ENCODE data around the gene TOM1L2.
A peak's percentile ranks its signal among the peaks of the same experiment; 100 is the strongest.

Gene TOM1L2

DNA sequence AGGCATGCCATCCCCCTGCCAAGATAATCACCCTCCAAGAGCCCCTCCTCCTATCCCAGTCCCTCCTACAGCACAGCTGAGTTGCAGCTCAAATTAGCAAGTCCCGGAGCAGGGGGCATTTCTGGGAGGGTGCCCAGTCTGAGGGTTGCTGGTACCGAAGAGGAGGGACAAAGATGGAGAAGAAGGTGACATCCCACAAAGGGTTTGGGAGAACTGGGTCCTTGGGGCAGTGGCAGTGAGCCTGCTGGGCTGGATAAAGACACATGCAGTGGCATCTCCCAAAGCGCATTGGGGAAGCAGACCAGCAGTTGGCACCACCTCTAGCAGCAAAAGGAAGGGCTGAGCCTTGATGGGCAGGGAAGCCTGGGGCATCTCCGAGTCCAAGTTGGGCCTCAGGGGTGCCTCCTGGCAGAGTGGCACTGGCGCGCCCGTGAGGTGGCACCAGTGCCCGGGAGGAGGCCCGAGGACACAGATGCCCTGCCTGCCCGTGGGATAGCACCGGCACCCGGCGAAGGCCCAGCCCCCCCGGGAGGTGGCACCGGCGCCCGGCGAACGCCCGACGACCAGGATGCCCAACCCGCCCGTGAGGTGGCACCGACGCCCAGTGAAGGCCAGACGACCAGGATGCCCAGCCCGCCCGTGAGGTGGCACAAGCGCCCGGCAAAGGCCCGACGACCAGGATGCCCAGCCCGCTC is 622 bp downstream of the TOM1L2 start:
- H3K4me1 ChIP-seq (ENCODE audit: low read depth, poor library complexity, severe bottlenecking): peaks cover 25% of the 10 kb centered on the region
- H3K27ac ChIP-seq: no peak overlapping the region
- no peak overlapping the region for H3K4me3 ChIP-seq (IDR thresholded peaks at IDR 0.05; ENCODE audit: insufficient read depth, low read depth, low read length)
- H3K79me2 ChIP-seq (ENCODE audit: insufficient read depth, low read depth): no peaks in the 10 kb centered on the region
- TF ChIP-seq, protein P1, sequence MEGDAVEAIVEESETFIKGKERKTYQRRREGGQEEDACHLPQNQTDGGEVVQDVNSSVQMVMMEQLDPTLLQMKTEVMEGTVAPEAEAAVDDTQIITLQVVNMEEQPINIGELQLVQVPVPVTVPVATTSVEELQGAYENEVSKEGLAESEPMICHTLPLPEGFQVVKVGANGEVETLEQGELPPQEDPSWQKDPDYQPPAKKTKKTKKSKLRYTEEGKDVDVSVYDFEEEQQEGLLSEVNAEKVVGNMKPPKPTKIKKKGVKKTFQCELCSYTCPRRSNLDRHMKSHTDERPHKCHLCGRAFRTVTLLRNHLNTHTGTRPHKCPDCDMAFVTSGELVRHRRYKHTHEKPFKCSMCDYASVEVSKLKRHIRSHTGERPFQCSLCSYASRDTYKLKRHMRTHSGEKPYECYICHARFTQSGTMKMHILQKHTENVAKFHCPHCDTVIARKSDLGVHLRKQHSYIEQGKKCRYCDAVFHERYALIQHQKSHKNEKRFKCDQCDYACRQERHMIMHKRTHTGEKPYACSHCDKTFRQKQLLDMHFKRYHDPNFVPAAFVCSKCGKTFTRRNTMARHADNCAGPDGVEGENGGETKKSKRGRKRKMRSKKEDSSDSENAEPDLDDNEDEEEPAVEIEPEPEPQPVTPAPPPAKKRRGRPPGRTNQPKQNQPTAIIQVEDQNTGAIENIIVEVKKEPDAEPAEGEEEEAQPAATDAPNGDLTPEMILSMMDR (conservative IDR thresholded peaks at IDR 0.05; ENCODE audit: low read depth, low read length): no peak
- no peaks in the 10 kb centered on the region for H4K20me1 ChIP-seq (ENCODE audit: insufficient read depth)
- H3K36me3 ChIP-seq (ENCODE audit: insufficient read depth): no peaks in the 10 kb centered on the region
- peak overlapping the region; percentile 38; the same call in 1 of the 2 replicates for H2AFZ ChIP-seq (ENCODE audit: low read depth)
- H3K9ac ChIP-seq: peak overlapping the region; percentile 22; the same call in 1 of the 2 replicates
- no peaks in the 10 kb centered on the region for H3K27me3 ChIP-seq (ENCODE audit: insufficient read depth, low read depth)
- H3K4me2 ChIP-seq: peak overlapping the region; percentile 80

DNA sequence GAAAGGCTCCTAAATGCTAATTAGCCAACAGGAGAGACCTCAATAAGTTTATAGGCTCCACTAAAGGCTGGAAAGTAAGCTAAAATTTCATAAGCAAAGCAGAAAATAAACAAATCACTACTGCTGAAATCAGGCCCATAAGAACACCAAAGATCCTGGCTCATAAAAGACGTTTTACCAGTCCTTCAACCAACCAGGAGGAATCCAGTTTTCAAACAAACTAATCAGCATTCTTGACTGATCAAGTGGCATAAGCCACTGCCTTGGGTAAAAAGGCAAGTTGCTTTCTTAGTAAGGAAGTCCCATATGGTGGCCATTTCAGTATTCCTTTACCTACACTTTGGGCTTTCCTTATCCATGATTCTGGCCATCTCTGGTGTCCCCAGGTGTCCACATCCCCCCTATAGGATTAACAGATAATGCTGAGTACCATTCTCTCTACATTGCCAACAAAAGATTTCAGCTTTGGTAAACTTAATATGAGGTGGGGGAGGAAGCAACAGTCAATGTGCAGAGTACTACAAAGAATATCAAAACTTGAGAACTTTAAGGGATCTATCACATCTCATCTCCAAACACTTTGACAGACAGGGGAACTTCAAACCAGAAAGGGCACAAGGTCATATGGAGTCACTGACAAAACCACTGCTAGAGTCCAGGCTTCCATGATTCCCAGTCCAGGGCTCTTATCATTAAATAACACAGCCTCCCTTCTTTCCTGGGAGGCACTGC is 1.3 kb downstream of the TOM1L2 start:
- no peak overlapping the region for H3K9ac ChIP-seq
- no peak overlapping the region for H2AFZ ChIP-seq (ENCODE audit: low read depth)
- no peaks in the 10 kb centered on the region for H3K36me3 ChIP-seq (ENCODE audit: insufficient read depth)
- no peaks in the 10 kb centered on the region for H3K27me3 ChIP-seq (ENCODE audit: insufficient read depth, low read depth)
- no peak overlapping the region for H3K4me3 ChIP-seq (IDR thresholded peaks at IDR 0.05; ENCODE audit: insufficient read depth, low read depth, low read length)
- no peaks in the 10 kb centered on the region for H4K20me1 ChIP-seq (ENCODE audit: insufficient read depth)
- H3K79me2 ChIP-seq (ENCODE audit: insufficient read depth, low read depth): no peaks in the 10 kb centered on the region
- TF ChIP-seq, protein P1 (conservative IDR thresholded peaks at IDR 0.05; ENCODE audit: low read depth, low read length): no peak
- peaks cover 33% of the 10 kb centered on the region for H3K4me1 ChIP-seq (ENCODE audit: low read depth, poor library complexity, severe bottlenecking)
- no peak overlapping the region for H3K27ac ChIP-seq
- H3K4me2 ChIP-seq: peak overlapping the region; percentile 80; the same call in 1 of the 2 replicates

DNA sequence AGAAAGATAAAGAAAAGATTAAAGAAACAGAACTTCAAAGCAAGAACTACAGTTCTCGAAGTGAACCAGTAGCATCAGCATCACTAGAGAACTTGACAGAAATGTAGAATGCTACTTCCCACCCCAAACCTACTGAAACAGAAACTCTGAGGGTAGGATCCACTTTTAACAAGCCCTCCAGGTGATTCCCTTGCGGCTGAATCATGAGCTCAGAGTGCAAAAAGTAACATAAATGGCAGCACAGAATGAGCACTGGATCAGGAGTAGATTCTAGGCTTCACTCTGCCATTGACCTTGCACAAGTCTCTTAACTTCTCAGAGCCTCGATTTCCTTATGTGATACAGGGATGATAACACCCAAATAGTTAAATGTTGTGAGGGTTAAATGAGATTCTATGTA is 5.8 kb downstream of the TOM1L2 start:
- H3K4me3 ChIP-seq (IDR thresholded peaks at IDR 0.05; ENCODE audit: insufficient read depth, low read depth, low read length): no peak overlapping the region
- no peaks in the 10 kb centered on the region for H4K20me1 ChIP-seq (ENCODE audit: insufficient read depth)
- no peaks in the 10 kb centered on the region for H3K36me3 ChIP-seq (ENCODE audit: insufficient read depth)
- H3K9ac ChIP-seq: no peak overlapping the region; the same call in 1 of the 2 replicates
- TF ChIP-seq, protein P1 (conservative IDR thresholded peaks at IDR 0.05; ENCODE audit: low read depth, low read length): no peak
- peaks cover 56% of the 10 kb centered on the region for H3K4me1 ChIP-seq (ENCODE audit: low read depth, poor library complexity, severe bottlenecking)
- no peaks in the 10 kb centered on the region for H3K27me3 ChIP-seq (ENCODE audit: insufficient read depth, low read depth)
- H3K79me2 ChIP-seq (ENCODE audit: insufficient read depth, low read depth): no peaks in the 10 kb centered on the region
- H3K27ac ChIP-seq: peak overlapping the region; percentile 15; the same call in 1 of the 2 replicates
- H2AFZ ChIP-seq (ENCODE audit: low read depth): no peak overlapping the region
- H3K4me2 ChIP-seq: peak overlapping the region; percentile 22

DNA sequence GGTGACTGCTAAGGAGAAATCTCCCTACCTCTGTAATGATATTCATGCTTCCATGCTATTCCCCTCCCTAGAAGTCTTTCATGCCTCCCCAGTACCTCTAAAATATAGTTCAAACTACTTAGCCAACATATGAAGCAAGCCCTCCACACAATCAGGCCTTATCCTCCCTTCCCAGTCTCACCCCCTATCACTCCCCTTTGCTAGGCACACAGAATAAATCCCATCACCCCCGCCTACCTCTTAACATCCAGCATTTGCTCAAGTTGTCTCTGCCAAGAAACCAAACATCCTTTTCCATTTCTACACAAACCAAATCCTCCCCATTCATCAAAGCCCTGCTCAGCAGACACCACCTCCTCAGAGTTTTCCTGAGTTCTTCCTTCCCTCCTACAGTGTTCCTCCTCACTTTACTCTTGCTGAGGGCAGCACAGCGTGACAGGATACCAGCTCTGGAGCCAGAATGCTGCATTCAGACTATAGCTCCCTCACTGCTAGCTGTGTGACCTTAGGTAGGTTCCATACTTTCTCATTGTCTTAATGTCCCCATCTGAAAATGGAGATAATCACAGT is 7.0 kb downstream of the TOM1L2 start:
- H3K4me3 ChIP-seq (IDR thresholded peaks at IDR 0.05; ENCODE audit: insufficient read depth, low read depth, low read length): no peak overlapping the region
- H3K4me1 ChIP-seq (ENCODE audit: low read depth, poor library complexity, severe bottlenecking): peaks cover 44% of the 10 kb centered on the region
- no peak overlapping the region for H3K9ac ChIP-seq
- TF ChIP-seq, protein P1 (conservative IDR thresholded peaks at IDR 0.05; ENCODE audit: low read depth, low read length): no peak
- no peaks in the 10 kb centered on the region for H4K20me1 ChIP-seq (ENCODE audit: insufficient read depth)
- no peaks in the 10 kb centered on the region for H3K79me2 ChIP-seq (ENCODE audit: insufficient read depth, low read depth)
- no peaks in the 10 kb centered on the region for H3K36me3 ChIP-seq (ENCODE audit: insufficient read depth)
- H3K27me3 ChIP-seq (ENCODE audit: insufficient read depth, low read depth): no peaks in the 10 kb centered on the region
- H3K4me2 ChIP-seq: peak overlapping the region; percentile 27; the same call in 1 of the 2 replicates
- H2AFZ ChIP-seq (ENCODE audit: low read depth): no peak overlapping the region
- H3K27ac ChIP-seq: no peak overlapping the region
